HG02870 (cell line): ENCODE data around the gene CSNK2A2.

Experiments used
- ATAC-seq: cut with Tn5 transposase; IDR thresholded peaks from one replicate; pipeline ENCODE4 v1.9.1; 2021; ENCODE audit warnings: mild to moderate bottlenecking, moderate library complexity; ENCODE audit not compliant: unreplicated experiment

CSNK2A2 gene

GRCh38 chr16:58152246-58152868, 45.5 kb downstream of the CSNK2A2 start:
- ATAC-seq, result no peak

DNA sequence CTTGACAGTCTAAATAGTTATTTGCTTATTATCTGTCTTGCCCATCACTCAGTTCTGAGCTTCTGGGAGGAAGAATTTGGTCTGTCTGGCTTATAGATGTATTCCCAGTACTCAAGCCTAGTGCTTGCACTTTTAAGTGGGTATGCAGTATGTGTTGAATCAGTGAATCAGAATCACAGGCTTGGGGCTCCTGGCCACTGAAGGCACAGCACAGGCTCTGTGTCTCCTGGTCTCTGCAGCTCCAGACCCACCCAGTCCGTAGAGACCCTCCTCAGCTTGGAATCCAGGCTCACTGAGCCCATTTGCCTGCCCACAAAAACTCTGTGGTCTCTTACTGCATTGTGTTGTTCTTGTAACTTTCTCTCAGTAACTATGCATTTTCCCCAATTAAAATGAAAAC, 49.4 kb downstream of the CSNK2A2 start:
- no peak for ATAC-seq

- no peak for ATAC-seq
These were observed 49.8 kb downstream of the CSNK2A2 start for GRCh38 chr16:58148099-58148498.

- no peak for ATAC-seq
These were observed 59.1 kb downstream of the CSNK2A2 start for GRCh38 chr16:58138852-58139251.

DNA sequence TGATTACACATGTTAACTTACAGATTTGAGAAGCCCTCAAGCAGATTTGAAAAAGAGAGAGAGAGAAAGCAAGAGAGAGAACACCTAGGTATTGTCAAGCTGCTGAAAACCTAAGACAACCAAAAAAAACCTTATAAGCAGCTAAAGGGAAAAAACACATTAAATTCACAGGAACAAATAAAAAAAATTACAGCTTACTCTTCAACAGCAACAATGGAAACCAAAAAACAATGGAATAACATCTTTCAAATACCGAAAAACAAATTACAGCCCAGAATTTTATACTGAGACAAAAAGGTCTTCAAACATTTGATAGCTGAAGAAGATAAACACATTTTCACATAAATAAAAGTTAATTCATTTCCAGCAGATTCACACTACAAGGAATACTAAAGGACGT, 60.3 kb downstream of the CSNK2A2 start:
- no peak for ATAC-seq

- ATAC-seq, result peak; percentile 75
These were observed 68.6 kb downstream of the CSNK2A2 start, which contains the start of gene CFAP20 for GRCh38 chr16:58129097-58129936. Gene CFAP20, minus strand, starts transcription at chr16:58129381. Its CDS starts 266 bp downstream, at chr16:58129115.

- peak; percentile 4 for ATAC-seq
These were observed 69.2 kb downstream of the CSNK2A2 start for GRCh38 chr16:58128711-58129096.

- no peak for ATAC-seq
These were observed 69.7 kb downstream of the CSNK2A2 start for GRCh38 chr16:58128181-58128631.

- no peak for ATAC-seq
These were observed 70.3 kb downstream of the CSNK2A2 start for GRCh38 chr16:58127634-58128033.

DNA sequence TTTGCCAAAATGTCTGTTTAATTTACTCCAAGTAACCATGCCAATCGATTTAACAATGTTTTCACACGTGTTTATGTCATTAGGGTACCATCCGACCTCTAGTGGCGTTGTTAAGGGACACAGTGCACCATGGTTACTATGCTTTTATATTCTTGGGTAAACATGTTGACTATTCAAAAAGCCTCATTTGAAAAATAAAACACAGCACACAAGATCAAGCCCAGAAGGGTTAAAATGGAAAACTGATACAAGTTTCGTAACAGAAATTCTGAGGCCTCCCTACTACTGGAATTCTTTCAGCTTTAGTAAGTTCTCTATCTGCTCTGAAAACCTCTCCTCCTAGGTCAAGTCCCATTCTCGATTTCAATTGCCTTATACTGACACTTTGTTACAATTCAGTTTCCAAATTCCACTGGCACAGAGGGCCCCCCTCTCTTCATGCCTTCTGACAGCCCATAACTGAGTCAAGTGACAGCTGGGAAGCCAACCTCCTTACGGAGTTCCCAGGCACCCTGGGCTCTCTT, 70.8 kb downstream of the CSNK2A2 start:
- no peak for ATAC-seq

DNA sequence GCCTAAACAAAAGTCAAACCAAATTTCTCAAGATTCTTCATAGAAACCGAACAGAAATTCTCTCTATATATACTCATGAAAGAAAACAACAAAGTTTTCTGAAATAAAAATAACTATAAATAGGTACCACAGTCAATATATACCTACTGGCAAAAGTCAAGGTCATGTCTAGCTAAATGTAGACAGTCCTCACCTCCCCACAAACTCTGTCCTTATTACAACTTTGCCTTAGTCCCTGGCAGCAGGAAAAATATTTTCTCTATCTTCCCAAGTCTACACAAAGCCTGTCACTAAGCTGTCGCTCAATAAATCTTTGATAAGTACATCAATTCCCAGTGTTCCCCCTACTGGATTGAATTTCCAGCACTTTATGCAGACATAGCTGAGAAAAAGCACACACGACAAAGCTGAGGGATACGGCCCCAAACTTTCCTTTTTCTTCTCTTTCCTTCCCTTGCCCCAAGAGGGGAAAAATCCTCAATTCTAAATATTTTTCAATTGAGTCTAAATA, 71.4 kb downstream of the CSNK2A2 start:
- ATAC-seq, result no peak

- ATAC-seq, result no peak
These were observed 72.0 kb downstream of the CSNK2A2 start for GRCh38 chr16:58125781-58126335.

GRCh38 chr16:58125041-58125440, 72.9 kb downstream of the CSNK2A2 start:
- ATAC-seq, result no peak

- ATAC-seq, result no peak
These were observed 73.3 kb downstream of the CSNK2A2 start for GRCh38 chr16:58124601-58124915.

DNA sequence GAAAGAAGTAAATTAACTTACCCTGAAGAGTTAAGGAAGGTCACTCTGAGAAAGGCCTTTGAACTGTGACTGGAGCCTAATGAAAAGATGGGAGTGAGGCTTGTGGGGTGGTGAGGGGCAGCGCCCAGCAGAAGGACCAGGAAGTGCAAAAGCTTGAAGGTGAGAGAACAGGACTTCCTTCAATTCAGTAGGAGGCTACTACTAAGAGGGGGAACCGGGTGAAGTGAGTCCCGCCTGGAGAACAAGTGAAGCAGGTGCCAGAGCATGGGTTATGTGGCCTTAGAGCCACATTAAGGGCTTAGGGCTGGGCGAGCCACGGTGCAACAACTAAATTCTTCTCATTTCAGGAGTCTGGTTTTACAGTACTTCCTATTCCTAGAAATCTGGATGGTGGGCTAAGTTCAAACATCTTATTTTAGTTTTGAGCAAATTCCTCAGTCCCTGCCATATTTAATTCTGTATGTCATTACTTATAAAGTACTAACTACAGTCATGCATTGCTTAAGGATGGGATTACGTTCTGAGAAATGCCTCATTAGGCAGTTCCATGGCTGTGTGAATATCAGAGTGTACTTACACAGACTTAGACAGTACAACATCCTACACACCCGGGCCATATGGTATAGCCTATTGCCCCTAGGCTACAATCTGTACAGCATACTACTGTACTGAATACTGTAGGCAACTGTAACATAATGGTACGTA, 73.9 kb downstream of the CSNK2A2 start:
- ATAC-seq, result no peak

DNA sequence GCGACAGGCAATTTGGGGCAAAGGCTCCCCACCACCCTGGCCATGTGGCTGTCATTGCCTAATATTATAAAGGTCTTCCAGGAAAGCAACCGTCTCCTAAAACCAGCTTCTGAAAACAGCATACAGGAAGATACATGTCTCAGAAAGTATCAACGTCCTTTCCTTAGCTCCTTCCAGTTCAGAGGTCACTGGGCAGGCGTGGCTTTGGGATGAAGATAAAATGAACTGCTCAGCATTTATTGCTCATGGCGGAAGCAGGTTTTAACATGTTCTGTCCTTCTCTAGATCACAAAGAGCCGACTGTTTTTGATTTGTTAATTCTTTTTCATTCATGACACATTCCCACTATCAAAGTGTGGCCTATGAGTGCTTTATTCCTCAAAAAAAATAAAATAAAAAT, 76.8 kb downstream of the CSNK2A2 start:
- ATAC-seq, result no peak

DNA sequence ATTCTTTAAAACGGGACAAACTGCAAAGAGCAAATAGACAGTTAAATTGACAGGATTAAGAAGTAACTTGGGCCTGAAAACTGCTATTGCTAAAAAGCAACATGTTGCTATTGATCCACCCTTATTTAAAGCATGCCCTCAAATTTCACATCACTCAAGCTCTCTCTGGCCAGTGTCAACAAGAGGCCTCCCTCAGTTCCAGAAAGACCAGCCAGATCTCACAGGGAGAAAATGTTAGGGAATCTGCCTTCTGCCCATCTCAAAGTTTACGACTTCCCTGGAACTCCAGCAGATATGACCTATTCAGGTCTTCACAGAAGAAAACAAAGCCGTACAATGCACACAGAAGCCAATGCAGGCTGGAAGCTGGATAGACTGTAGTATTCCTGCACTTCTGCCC, 77.7 kb downstream of the CSNK2A2 start:
- no peak for ATAC-seq

DNA sequence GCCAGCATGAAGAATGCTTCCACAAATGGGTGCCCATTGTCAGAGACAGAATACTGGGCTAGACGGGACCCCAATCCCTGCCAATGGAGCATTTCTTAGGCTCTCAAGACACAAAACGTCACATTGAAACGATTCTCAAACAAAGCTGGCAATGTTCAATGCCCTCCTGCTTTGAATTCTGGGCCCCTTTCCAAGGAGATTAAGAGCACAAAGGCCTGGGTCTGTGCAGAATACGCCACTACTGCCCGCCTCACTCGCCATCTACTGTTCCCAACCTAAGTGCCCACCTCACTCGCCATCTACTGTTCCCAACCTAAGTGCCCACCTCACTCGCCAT, 78.4 kb downstream of the CSNK2A2 start:
- no peak for ATAC-seq

- no peak for ATAC-seq
These were observed 79.0 kb downstream of the CSNK2A2 start for GRCh38 chr16:58118801-58119508.

DNA sequence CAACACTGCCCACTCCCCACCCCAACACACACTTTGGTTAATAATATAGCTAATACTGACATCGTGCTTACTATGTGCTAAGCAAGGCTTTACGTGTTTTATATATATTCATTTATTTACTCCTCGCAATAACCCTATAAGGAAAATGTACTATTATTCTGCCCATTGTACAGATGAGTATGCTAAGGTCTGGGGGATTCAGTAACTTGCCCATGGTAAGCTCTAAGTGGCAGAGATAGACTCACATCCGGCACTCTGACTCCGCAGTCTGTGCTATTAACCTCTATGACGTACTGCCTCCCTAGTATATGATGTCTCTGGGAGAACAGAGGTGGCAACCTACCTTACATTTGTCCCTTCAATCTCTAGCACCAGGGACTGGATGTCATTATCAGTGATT, 81.4 kb downstream of the CSNK2A2 start:
- ATAC-seq, result no peak

DNA sequence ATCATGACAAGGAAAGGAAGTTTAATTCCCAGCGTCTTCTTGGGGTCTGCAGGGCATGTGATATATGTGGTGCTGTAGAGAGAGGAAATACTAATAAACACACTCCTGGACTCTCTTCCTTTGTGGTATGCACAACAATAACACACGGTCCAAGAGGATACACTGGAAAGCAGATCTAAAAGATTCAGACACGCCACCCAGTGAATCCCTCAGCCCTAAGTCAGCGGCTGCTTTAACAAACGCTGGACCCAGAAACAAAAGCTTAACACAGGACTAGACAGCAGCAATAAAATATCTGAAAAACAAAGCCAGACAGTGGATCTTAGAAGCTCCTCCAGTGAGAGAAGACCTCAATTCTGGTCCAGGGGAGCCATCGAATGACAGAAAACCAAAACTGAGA, 81.8 kb downstream of the CSNK2A2 start:
- ATAC-seq, result no peak
